Measurements from ENCODE around the gene ELMO1.

ELMO1 gene

GRCh38 chr7:37039131-37039749, 409.4 kb downstream of the ELMO1 start:
- no peak for DNase-seq

DNA sequence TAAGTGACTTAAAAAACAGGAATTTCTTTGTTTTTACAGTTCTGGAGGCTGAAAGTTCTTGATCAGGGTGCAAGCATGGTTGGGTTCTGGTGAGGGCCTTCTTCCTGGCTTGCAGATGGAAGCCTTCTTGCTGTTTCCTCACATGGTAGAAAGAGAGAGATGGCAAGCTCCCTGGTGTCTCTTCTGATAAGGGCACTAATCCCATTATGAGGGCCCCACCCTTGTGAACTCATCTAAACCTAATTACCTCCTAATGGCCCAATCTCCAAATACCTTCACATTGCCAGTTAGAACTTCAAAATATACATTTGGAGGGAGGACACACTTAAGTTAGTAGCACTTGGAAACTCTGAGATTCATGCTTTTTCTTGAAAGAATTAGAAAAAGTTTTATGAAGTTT, 410.0 kb downstream of the ELMO1 start:
- no peak for DNase-seq

GRCh38 chr7:37037286-37037685, 411.4 kb downstream of the ELMO1 start:
- no peak for DNase-seq

DNA sequence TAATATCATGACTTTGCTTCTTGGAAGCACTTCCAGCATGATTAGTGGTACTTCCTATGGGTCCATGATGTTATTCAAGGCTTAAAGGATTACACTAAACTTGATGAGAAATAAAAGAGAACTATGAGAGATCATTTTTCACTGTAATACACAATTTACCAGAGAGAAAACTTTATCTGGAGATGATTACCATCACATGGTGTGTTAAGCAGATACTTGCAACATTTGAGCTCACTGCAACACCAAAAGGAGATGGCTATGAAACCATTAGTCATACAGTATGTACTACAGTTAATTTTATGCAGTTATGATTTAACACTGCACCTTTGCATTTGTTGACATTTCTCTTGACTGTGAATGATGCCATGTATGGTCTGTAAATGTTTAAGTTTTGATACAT, 413.0 kb downstream of the ELMO1 start:
- DNase-seq, result no peak

DNA sequence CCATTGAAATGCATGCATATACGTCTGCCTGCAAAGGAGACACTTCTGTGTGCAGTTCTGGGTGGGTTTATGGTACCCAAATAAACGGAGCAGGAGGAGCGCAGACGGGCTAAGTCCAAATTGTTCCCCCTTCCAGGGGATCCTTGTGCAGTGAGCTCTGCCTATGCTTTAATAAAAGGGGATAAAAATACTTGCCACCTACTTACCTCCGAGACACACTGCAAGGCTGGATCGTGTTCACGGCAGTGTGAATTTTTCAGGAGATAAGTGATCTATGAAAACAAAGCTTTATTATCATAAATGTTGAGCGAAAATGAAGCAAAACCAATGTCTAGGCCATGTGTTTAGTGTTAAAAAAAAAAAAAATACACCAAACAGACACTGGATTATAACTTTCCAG, 415.5 kb downstream of the ELMO1 start:
- DNase-seq, result no peak

DNA sequence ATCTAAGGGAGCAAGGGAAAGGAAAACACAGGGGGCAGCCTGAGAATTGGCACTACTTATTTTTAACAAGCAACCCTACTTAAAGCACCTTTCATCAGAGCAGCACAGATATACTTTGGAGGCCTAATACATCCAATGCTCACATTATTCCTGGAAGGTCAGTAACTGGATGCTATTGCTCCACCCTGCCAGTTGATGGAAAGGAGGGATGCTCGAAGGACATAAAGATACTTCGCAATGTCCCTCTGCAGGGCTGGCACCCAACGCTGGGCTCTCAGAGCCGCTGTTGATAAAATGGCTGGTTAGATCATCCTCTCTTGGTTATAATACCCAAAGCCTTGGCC, 416.4 kb downstream of the ELMO1 start:
- no peak for DNase-seq

DNA sequence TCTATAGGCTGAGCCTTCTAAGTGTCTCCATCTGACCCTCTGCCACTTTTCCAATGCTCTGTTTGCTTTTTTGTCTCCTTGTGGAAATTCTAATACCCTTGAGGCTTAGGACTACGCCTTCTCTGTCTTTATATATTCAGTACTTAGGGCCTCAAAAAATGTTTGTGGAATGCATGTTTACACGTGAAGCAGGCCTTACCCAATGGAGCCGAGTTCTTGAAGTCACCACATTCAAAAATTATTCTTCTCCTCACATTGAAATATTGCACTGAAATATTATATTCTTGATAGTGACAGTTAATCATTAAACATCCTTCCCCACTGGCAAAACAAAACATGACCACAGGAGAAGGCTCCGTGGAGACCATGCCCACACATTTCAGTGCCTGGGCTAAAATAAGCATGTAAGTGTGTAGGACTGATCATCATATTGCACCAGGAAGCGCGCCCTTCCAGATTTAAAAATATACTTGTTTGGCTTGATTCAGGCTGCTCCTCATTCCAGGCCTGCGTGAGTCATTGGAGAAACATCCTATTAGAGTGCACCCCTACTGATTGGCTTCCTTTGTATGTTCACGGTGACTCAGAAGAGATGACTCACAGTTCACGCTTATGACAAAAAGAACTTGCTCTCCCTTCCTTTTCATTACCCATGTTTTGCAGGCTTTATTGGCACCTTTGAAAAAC, 416.9 kb downstream of the ELMO1 start:
- DNase-seq, result peak; percentile 66

DNA sequence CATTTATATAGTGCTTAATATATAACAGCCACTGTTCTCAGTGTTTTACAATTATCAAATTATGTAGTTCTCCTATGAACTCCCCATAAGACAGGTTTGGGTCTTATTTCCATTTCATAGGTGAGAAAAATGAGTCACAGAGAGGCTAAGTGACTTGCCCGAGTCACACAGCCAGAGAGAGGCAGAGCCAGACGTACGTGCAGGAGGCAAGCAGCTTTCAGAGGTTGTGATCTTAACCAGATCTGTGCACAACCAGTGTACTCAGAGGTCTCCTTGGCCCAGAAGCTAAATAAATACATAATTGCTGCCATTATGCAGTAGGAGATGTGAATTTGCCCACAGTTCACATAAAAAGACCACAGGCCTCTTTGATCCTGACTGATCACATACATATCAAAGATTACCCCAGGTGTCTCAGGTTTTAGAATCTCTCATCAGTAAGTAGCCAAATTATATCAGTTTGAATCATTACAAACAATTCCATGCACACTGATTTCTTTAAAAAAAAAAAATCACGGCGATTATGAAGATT, 419.7 kb downstream of the ELMO1 start:
- DNase-seq, result no peak

DNA sequence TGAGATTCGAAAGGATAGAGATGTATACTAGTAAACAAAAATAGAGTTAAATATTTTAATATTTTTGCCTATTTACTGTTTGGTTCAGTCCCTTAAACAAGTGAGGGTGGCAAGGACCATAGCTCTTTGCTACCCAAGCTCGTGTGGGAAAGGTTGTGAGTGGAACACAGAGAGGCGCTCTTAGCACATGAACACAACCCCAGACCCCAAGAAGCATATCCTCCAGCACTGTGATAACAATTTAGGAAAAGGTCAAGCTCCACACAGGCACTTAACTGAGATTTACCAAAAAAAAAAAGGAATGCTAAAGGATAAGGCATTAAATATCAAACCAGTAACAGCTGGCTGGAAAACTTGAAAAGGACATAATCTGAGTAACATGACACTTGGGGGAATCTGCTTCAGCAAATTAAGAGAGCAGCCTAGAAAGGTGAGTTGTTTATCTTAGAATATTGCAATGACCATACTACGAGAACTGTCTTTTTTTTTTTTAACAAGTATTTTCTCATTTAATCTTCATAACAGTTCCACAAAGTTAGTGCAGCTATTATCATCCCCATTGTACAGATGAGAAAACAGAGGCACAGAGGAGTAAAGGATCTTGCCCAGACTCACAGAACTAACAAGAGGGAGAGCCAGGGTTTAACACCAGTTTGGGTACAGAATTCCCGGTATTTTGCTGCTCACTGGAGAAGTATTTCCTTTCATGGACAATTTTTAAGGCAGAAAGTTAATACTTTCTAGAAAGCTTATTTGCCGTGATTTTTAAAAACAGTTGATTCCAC, 420.9 kb downstream of the ELMO1 start:
- DNase-seq, result no peak

DNA sequence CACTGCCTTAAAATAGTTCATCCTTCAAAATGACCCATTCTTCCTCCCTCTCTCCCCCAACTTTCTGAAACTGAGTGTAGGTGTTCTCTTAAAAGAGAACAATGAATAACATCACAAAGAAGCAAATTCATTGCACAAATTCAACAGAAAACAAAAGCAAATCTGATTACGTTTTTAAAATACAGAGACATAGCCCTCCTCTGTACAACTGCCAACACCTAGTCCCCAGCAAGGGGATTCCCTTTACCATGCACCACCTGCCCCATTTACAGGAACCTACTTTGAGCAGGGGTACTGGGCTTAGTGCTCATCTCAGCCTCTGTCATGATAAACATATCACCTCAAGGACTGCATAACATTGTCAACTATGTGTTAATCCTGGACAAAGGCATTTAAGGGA, 421.6 kb downstream of the ELMO1 start:
- no peak for DNase-seq

DNA sequence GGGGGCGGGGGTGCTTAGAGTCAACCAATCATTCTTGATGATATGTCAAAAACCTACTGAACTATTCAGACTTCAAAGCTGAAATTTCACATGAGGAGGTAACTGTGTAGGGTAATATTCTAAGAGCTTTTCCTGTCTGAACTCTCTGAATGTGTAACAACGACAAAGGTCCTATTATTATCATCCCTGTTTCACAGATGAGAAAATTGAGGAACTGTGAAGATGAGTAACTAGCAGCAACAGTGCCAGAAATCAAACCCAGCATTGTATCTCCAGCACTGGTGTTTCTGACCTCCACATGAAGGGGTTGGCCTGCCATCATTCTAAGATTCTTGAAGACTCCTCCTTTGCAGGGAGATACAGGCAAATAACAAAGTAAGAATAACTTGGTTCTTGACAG, 429.7 kb downstream of the ELMO1 start:
- DNase-seq, result no peak

DNA sequence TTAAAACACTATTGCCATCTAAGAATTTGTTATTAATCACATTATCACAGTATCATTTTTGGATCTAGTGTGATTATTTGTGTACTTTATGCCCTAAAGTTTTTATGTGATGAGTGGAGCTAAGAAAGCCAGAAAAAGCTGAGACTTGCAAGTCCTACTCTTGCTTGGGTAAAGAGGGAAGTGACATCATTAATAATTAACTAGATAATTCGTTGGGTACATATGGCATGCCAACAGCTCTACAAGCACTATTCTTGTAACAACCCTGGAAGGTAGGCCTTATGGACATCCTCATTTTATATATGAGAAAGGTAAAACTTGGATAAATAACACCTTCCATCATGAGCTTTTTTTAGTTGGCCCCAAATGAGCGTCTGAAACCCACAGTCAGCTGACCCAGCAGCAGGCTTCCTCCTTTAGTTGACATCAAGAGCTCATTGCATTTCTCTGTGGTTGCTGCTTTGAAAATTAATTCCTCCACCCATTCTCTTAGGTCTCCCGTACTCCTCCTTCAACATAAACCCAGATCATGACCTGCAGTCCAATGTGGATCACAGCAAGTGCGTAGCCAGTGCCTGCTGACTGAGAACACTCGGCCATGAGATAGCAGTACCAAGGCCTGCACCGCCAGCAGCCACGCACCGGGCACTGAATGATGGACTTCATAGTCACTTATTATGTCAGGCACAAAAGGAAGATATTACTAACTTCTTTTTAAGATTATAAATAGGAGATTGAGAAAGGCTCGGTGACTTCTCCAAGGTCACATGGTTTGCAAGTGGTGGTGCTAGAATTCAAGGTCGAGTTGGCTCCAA, 432.4 kb downstream of the ELMO1 start:
- DNase-seq, result no peak

DNA sequence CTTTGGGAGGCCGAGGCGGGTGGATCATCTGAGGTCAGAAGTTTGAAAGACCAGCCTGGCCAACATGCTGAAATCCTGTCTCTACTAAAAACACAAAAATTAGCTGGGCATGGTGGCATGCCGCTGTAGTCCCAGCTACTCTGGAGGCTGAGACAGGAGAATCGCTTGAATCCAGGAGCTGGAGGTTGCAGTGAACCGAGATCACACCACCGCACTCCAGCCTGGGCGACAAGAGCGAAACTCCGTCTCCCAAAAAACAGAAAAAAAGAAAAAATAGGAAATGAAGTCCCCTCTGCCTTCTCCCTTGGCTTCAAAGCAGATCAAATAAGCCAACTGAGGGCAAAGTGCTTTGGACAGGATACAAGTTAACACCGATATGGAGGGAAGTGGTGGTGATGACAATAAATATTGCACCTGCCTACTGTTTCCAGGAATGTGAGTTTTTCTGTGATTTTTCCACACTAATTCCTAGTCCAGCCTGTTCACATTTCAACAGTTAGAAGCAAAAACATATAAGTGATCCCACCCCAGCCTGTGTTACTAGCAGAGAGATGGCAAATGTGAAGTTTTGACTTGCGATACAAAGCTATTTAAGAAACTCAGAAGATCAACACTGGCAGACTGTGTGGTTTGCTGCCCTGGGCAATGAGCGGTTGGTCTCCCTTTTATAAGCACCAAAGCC, 433.2 kb downstream of the ELMO1 start:
- no peak for DNase-seq

DNA sequence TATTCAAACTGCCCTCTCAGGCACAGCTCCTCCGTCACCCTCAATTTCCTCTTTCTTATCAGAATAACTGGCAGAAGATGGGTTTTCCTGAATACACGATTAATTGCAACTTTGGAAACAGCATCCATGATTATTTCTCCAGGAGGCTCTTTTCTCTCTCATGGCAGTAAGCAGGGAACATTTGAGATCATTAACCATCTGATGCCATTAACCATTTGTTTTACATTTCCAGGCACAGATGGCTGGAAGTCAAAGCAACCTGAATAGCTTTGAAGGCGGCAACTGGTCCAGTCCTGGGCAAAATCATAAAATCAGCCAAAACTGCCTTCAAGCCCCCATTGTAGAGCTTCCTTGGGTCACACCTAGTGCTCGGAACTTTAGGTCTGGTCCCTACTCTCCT, 434.9 kb downstream of the ELMO1 start:
- no peak for DNase-seq

- no peak for DNase-seq
Observed at GRCh38 chr7:37011151-37011890, 437.3 kb downstream of the ELMO1 start.

- no peak for DNase-seq
Observed at GRCh38 chr7:37009125-37009675, 439.5 kb downstream of the ELMO1 start.

DNA sequence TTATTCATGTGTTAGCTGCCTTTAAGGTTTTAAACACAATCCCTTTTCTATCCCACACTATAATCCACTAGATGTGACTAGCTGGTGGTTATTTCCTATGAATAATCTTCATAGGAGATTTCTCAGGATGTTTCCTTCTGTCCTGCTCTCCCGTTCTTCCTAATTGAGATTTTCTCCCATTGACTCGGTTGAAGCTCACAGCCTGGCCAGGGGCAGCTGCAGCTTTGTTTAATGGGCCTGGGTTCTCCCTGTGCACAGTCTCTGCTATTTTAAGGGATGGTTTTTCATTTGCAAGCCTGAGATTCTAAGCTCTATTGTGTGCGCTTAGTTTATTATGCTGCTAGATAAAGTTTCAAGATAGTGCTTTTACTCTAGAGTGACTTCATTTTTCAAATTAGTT, 441.0 kb downstream of the ELMO1 start:
- DNase-seq, result no peak

- DNase-seq, result no peak
Observed at GRCh38 chr7:37007268-37007667, 441.4 kb downstream of the ELMO1 start.

- no peak for DNase-seq
Observed at GRCh38 chr7:37006764-37007163, 441.9 kb downstream of the ELMO1 start.

DNA sequence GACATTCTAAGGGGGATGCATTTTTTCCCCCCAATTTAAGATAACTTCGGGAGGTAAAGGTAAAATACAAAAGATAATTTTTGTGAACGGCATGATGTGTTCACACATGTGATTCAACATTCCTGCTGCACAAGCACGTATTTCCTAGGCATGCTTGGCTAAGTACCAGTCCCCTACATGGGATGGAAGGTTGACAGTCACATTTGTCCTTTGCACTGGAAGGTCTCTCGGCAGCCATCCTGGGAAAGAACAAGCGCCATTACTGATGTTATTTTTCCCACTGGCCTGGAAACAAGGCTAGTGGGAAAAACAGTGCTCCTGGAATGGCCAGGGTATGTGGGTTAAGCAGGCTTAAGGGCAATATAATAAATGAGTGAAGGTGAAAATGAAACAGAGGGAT, 448.2 kb downstream of the ELMO1 start:
- no peak for DNase-seq

Measured in activated effector memory CD4-positive, alpha-beta T cell treated with anti-CD3 and anti-CD28 coated beads, Interleukin-2, amount 50 U/mL, for 16 hours (primary cell).